Fibroblast of the aortic adventitia (primary cell): ENCODE data around the gene CLCNKB. TPM values are rescaled to one million over a fixed set of nuclear protein-coding genes. Genes with fewer than 3 reads are reported as not detected.

Experiments used
- DNase-seq: peaks from one replicate; pipeline ENCODE4 v3.0.0-alpha.2; 2010; ENCODE audit warnings: low read depth
- H3K4me3 ChIP-seq: 2 replicates; pipeline ENCODE4 v1.5.1; 2011; ENCODE audit warnings: low read depth, mild to moderate bottlenecking, control low read depth, low read length, moderate library complexity
- CTCF ChIP-seq: IDR thresholded peaks from 2 replicates; pipeline ENCODE4 v1.5.1; 2011; ENCODE audit warnings: mild to moderate bottlenecking, low read length, control low read depth, inconsistent platforms; ENCODE audit not compliant: insufficient read depth
- total RNA-seq: library from RNA; depleted of rRNA; stranded (reverse); fragments of >200 nt; gene quantifications from 2 replicates; pipeline ENCODE4 v1.2.3, GENCODE V29; 2012; ENCODE audit warnings: low replicate concordance

Gene CLCNKB
- total RNA-seq, 1 donor, result not detected

- no peak overlapping the region for H3K4me3 ChIP-seq
- no peak for TF ChIP-seq CTCF
- no peak for DNase-seq
These were observed 21.1 kb downstream of the CLCNKB start for GRCh38 chr1:16064536-16065268.

- TF ChIP-seq CTCF, result no peak
- H3K4me3 ChIP-seq, result no peak overlapping the region
- DNase-seq, result no peak
These were observed 21.6 kb downstream of the CLCNKB start for GRCh38 chr1:16065269-16065576.

GRCh38 chr1:16066245-16066644 is 22.7 kb downstream of the CLCNKB start:
- TF ChIP-seq CTCF, result no peak
- no peak for DNase-seq
- H3K4me3 ChIP-seq, result no peak overlapping the region

- no peak overlapping the region for H3K4me3 ChIP-seq
- no peak for TF ChIP-seq CTCF
- DNase-seq, result no peak
These were observed 23.7 kb downstream of the CLCNKB start for GRCh38 chr1:16067127-16067768.

GRCh38 chr1:16067933-16068332 is 24.4 kb downstream of the CLCNKB start:
- no peak for TF ChIP-seq CTCF
- H3K4me3 ChIP-seq, result no peak overlapping the region
- DNase-seq, result no peak

- peak; percentile 18 for DNase-seq
- no peak for TF ChIP-seq CTCF
- no peak overlapping the region for H3K4me3 ChIP-seq
These were observed 25.0 kb downstream of the CLCNKB start for GRCh38 chr1:16068356-16069270.
